OCI-LY7 (cell line): ENCODE measurements around the gene ESRRG. TPM values are rescaled to one million over a fixed set of nuclear protein-coding genes. Genes with fewer than 3 reads are reported as not detected.

Source experiments
- Bru-seq: library from RNA; stranded (reverse); fragments of 400-500 nt; gene quantifications from one replicate; lab custom pipeline; 2021; lab: Mats Ljungman, UMichigan
- BruChase-seq, 2 experiments: library from RNA; stranded (reverse); fragments of 400-500 nt; gene quantifications; one replicate each; lab custom pipeline; 2021; lab: Mats Ljungman, UMichigan
- BruUV-seq: library from RNA; stranded (reverse); fragments of 400-500 nt; replicated peaks from 2 replicates; lab custom pipeline; 2021; lab: Mats Ljungman, UMichigan
- CTCF ChIA-PET: fragments of 300-600 bp; sonication (Branson Sonifier 250); formaldehyde crosslinking; loops from one replicate; lab custom pipeline; 2022; ENCODE audit warnings: antibody characterized with exemption; ENCODE audit not compliant: unreplicated experiment; lab: Charles Lee
- POLR2A ChIA-PET: fragments of 300-600 bp; sonication (Branson Sonifier 250); formaldehyde crosslinking; loops from one replicate; lab custom pipeline; 2022; ENCODE audit warnings: antibody characterized with exemption; lab: Charles Lee
- DNase-seq: peaks from one replicate; pipeline ENCODE4 v3.0.0-alpha.2; 2015; ENCODE audit warnings: low spot score
- H2AFZ ChIP-seq: fragments of 200-600 bp; sonication (generic), shearing (Covaris generic); 2 replicates; pipeline ENCODE4 v1.6.1; 2014; ENCODE audit warnings: mild to moderate bottlenecking, antibody characterized with exemption, low read length, moderate library complexity
- H3K27ac ChIP-seq: fragments of 200-600 bp; sonication (generic); 2 replicates; pipeline ENCODE4 v1.5.1; 2014; ENCODE audit warnings: mixed run types, low read depth, mild to moderate bottlenecking, moderate library complexity, low read length, inconsistent platforms; ENCODE audit not compliant: poor library complexity, severe bottlenecking
- H3K36me3 ChIP-seq: fragments of 200-600 bp; sonication (generic); 2 replicates; pipeline ENCODE4 v1.6.1; 2014; ENCODE audit warnings: mild to moderate bottlenecking, antibody characterized with exemption, low read length, moderate library complexity, mixed read lengths; ENCODE audit not compliant: insufficient read depth
- H3K4me1 ChIP-seq: fragments of 200-600 bp; sonication (generic); 2 replicates; pipeline ENCODE4 v1.5.1; 2014; ENCODE audit warnings: mild to moderate bottlenecking, low read length; ENCODE audit not compliant: insufficient read depth, poor library complexity, severe bottlenecking
- H3K4me2 ChIP-seq: fragments of 200-600 bp; sonication (generic); 2 replicates; pipeline ENCODE4 v1.6.1; 2014; ENCODE audit warnings: mild to moderate bottlenecking, low read length
- H3K4me3 ChIP-seq: fragments of 200-600 bp; sonication (generic); 2 replicates; pipeline ENCODE4 v1.5.1; 2014; ENCODE audit warnings: mild to moderate bottlenecking, low read depth, low read length; ENCODE audit not compliant: poor library complexity, severe bottlenecking
- H3K79me2 ChIP-seq: fragments of 200-600 bp; sonication (generic); 2 replicates; pipeline ENCODE4 v1.6.1; 2016; ENCODE audit warnings: low read depth, mild to moderate bottlenecking, low read length, moderate library complexity, mixed read lengths; ENCODE audit not compliant: insufficient read depth
- H3K9me2 ChIP-seq: fragments of 200-600 bp; sonication (generic); 2 replicates; pipeline ENCODE4 v1.6.1; 2016; ENCODE audit warnings: mild to moderate bottlenecking, low read length, mixed read lengths; ENCODE audit not compliant: insufficient read depth
- H3K9me3 ChIP-seq: fragments of 200-600 bp; sonication (generic); 2 replicates; pipeline ENCODE4 v1.6.1; 2014; ENCODE audit warnings: mild to moderate bottlenecking, mixed run types, low read length, mixed read lengths
- H4K20me1 ChIP-seq: fragments of 200-600 bp; sonication (generic); 2 replicates; pipeline ENCODE4 v1.6.1; 2014; ENCODE audit warnings: mild to moderate bottlenecking, antibody characterized with exemption, low read length, moderate library complexity, mixed read lengths; ENCODE audit not compliant: insufficient read depth
- EZH2phosphoT487 ChIP-seq: fragments of 200-600 bp; sonication (generic); IDR thresholded peaks from 2 replicates; pipeline ENCODE4 v1.6.1; 2018; ENCODE audit warnings: low read depth, borderline replicate concordance, mild to moderate bottlenecking, mixed run types, antibody characterized with exemption, low read length, moderate library complexity, mixed read lengths
- intact Hi-C: fragments of 100-400 bp; cut with micrococcal nuclease; formaldehyde crosslinking; loops from one replicate; pipeline ENCODE4 v1.10.0; 2022; ENCODE audit not compliant: unreplicated experiment
- long read RNA-seq: library from polyadenylated mRNA; stranded (forward); transcript quantifications from one replicate; pipeline ENCODE4 v2.0.0, GENCODE V29; 2022
- total RNA-seq, 2 experiments: library from RNA; depleted of rRNA in 1 of 2; stranded (reverse); fragments of >200 nt in 1 of 2; shearing (Covaris generic) in 1 of 2; gene quantifications; 2 replicates each; pipeline ENCODE4 v1.2.3, GENCODE V29; 2014 to 2022
- TF ChIP-seq, protein P1 (sequence below): fragments of 200-600 bp; sonication (generic); conservative IDR thresholded peaks from 2 replicates; pipeline ENCODE4 v1.5.1; 2014; ENCODE audit warnings: mild to moderate bottlenecking, antibody characterized with exemption, low read length, moderate library complexity, mixed read lengths

The ESRRG gene
- not detected in 2 replicates for total RNA-seq (2014; rRNA removed; shearing (Covaris generic))
- total RNA-seq (2022): not detected in 2 replicates
- percentile 1 among the genes with signal in this experiment for Bru-seq, nascent RNA
- BruChase-seq, experiment 1, labeled RNA remaining after a 6-hour chase: percentile 0 among the genes with signal in this experiment
- BruChase-seq, experiment 2, labeled RNA remaining after a 2-hour chase: percentile 0 among the genes with signal in this experiment
- long read RNA-seq: 0 reads

DNA sequence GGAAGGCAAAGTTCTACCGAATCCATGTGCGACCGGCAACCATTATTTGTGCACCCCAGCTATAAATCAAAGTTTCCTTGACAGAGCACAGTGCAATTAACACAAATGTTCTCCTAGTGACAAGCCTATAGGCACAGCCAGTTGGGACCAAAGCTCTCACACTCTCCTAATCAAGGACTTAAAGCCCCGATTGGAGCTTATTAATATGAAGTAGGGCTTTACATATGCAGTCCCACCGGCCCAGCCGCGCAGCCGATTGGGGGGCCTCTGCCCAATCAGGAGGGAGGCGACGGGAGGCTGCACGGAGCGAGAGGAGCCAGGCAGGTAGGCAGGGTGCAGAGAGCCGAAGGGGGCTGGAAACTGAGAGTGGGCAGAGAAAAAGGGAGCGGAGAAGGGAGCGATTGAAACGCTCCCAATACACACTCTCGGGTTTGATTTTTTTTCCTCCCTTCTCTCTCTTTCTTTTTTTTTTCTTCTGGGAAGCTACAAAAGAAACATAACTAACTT, at the start of gene ESRRG:
TSS of gene ESRRG (minus strand) at position 156 of the 507 bp plus-strand sequence. CDS start at position 26, 130 bp downstream.
- no peak within 1 kb of the TSS for H3K27ac ChIP-seq
- ChIA-PET POLR2A (interaction anchor here (0.7 kb wide), 1 partner anchor 342 kb away, joined by 6 read pairs; no protein-coding TSS in a partner anchor), CTCF (interaction anchor here (0.6 kb wide), 1 partner anchor 46 kb away, joined by 3 read pairs; no protein-coding TSS in a partner anchor)
- BruUV-seq: no TSS peak
- H4K20me1 ChIP-seq: no peaks in the 10 kb centered on the region
- intact Hi-C loops: no loop called here
- no peaks in the 10 kb centered on the region for H3K79me2 ChIP-seq
- no peak within 1 kb of the TSS for H3K4me2 ChIP-seq
- H3K9me3 ChIP-seq: no peaks in the 10 kb centered on the region
- H3K9me2 ChIP-seq: no peaks in the 10 kb centered on the region
- no peak for DNase-seq
- no peak within 1 kb of the TSS for H2AFZ ChIP-seq
- no peak within 1 kb of the TSS for H3K4me3 ChIP-seq
- H3K36me3 ChIP-seq: no peaks in the 10 kb centered on the region
- TF ChIP-seq EZH2phosphoT487: no peak
- TF ChIP-seq, protein P1, sequence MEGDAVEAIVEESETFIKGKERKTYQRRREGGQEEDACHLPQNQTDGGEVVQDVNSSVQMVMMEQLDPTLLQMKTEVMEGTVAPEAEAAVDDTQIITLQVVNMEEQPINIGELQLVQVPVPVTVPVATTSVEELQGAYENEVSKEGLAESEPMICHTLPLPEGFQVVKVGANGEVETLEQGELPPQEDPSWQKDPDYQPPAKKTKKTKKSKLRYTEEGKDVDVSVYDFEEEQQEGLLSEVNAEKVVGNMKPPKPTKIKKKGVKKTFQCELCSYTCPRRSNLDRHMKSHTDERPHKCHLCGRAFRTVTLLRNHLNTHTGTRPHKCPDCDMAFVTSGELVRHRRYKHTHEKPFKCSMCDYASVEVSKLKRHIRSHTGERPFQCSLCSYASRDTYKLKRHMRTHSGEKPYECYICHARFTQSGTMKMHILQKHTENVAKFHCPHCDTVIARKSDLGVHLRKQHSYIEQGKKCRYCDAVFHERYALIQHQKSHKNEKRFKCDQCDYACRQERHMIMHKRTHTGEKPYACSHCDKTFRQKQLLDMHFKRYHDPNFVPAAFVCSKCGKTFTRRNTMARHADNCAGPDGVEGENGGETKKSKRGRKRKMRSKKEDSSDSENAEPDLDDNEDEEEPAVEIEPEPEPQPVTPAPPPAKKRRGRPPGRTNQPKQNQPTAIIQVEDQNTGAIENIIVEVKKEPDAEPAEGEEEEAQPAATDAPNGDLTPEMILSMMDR: no peak
- no peaks in the 10 kb centered on the region for H3K4me1 ChIP-seq

DNA sequence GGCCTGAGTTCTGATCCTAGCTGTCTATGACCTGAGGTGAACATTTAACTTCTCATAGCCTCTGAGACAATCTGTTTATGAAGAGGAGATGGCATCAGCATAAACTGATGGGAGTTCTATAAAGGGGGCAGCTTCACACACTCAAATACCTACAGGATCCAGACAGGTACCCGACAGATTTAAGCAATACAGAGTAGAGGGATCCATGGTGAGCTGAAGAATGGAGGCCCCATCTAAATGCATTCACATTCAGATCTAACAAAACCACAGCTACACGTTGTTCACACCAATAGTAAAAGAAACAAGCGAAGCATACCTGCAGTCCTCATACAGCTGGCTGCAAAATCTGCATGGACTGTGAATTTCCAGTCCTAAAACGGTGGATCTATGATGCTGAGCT, 48.7 kb upstream of the ESRRG start:
- intact Hi-C loops: no loop called here
- ChIA-PET POLR2A (interaction anchor here (0.6 to 0.8 kb wide), 6 partner anchors 11 to 1218 kb away, joined by 3 to 4 read pairs (median 3); no protein-coding TSS in a partner anchor), CTCF (no interaction called here)
- Histone ChIP-seq H3K4me3 (no peak overlapping the region), H3K9me3 (no peaks in the 10 kb centered on the region), H3K36me3 (no peaks in the 10 kb centered on the region), H4K20me1 (no peaks in the 10 kb centered on the region), H3K4me1 (no peaks in the 10 kb centered on the region), H3K9me2 (no peaks in the 10 kb centered on the region), H3K4me2 (no peak overlapping the region), H2AFZ (no peak overlapping the region), H3K79me2 (no peaks in the 10 kb centered on the region), H3K27ac (no peak overlapping the region)
- BruUV-seq: no TSS peak
- DNase-seq: no peak
- TF ChIP-seq, protein P1: no peak
- TF ChIP-seq EZH2phosphoT487: no peak
